Thyroid gland (tissue), 4 donors: Measurements from ENCODE around the gene SPAG5.

Experiments
- CTCF ChIP-seq, 6 experiments: fragments of 200-600 bp in 3 of 6; fragments of 450-650 bp in 3 of 6; sonication (generic) in 3 of 6; IDR thresholded peaks; one replicate each; pipeline ENCODE4 v1.5.1; 2016 to 2019; ENCODE audit warnings: antibody characterized with exemption in 6 of 6, mild to moderate bottlenecking in 2 of 6, inconsistent platforms in 1 of 6, moderate library complexity in 1 of 6
- POLR2A ChIP-seq, 2 donors: fragments of 450-650 bp; IDR thresholded peaks; one replicate each; pipeline ENCODE4 v1.6.1; 2017; ENCODE audit warnings: antibody characterized with exemption in 2 of 2, mild to moderate bottlenecking in 2 of 2, moderate library complexity in 1 of 2

GRCh38 chr17:28623696-28624095 lies 24.9 kb upstream of the SPAG5 start:
- no peak for TF ChIP-seq CTCF (IDR thresholded peaks at IDR 0.05)
- no peak for TF ChIP-seq POLR2A (IDR thresholded peaks at IDR 0.05)
